ENCODE measurements around the gene ARSG.

DNA sequence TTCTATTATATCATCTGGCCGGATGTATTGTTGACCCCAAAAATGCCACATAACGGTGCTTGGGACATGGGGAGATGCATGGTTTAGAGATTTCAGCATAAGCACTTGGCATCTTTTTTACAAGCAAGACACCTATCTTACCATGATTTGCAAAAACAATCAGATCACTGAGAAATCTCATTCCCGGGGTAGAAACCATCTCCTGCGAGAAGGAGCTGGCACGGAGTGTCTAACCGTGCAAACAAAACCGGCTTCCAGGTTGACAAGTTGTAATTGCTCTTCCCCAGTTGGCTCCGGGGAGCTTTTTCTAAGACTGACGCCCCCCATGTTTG lies 1.4 kb upstream of the ARSG start:
- TF ChIP-seq ZNF548 (tag by site-specific recombination; IDR thresholded peaks at IDR 0.05) (no peak), MYNN (tag by site-specific recombination; IDR thresholded peaks at IDR 0.05; ENCODE audit: borderline replicate concordance) (no peak), PRDM1 (tag by site-specific recombination; IDR thresholded peaks at IDR 0.05) (no peak), GLI4 (tag by site-specific recombination; IDR thresholded peaks at IDR 0.05) (no peak), ZNF76 (tag by site-specific recombination; IDR thresholded peaks at IDR 0.05; ENCODE audit: borderline replicate concordance, low read depth) (no peak), ZNF571 (tag by site-specific recombination; IDR thresholded peaks at IDR 0.05) (no peak), ZFP37 (tag by site-specific recombination; IDR thresholded peaks at IDR 0.05) (no peak), KLF16 (tag by site-specific recombination; IDR thresholded peaks at IDR 0.05) (no peak), ZNF24 (tag by site-specific recombination; IDR thresholded peaks at IDR 0.05) (no peak)
- TF ChIP-seq, protein P1, sequence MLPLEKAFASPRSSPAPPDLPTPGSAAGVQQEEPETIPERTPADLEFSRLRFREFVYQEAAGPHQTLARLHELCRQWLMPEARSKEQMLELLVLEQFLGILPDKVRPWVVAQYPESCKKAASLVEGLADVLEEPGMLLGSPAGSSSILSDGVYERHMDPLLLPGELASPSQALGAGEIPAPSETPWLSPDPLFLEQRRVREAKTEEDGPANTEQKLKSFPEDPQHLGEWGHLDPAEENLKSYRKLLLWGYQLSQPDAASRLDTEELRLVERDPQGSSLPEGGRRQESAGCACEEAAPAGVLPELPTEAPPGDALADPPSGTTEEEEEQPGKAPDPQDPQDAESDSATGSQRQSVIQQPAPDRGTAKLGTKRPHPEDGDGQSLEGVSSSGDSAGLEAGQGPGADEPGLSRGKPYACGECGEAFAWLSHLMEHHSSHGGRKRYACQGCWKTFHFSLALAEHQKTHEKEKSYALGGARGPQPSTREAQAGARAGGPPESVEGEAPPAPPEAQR (tag by site-specific recombination; IDR thresholded peaks at IDR 0.05), result no peak
- TF ChIP-seq, protein P2, sequence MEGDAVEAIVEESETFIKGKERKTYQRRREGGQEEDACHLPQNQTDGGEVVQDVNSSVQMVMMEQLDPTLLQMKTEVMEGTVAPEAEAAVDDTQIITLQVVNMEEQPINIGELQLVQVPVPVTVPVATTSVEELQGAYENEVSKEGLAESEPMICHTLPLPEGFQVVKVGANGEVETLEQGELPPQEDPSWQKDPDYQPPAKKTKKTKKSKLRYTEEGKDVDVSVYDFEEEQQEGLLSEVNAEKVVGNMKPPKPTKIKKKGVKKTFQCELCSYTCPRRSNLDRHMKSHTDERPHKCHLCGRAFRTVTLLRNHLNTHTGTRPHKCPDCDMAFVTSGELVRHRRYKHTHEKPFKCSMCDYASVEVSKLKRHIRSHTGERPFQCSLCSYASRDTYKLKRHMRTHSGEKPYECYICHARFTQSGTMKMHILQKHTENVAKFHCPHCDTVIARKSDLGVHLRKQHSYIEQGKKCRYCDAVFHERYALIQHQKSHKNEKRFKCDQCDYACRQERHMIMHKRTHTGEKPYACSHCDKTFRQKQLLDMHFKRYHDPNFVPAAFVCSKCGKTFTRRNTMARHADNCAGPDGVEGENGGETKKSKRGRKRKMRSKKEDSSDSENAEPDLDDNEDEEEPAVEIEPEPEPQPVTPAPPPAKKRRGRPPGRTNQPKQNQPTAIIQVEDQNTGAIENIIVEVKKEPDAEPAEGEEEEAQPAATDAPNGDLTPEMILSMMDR (tag by site-specific recombination; IDR thresholded peaks at IDR 0.05), result no peak
- TF ChIP-seq, protein P3, sequence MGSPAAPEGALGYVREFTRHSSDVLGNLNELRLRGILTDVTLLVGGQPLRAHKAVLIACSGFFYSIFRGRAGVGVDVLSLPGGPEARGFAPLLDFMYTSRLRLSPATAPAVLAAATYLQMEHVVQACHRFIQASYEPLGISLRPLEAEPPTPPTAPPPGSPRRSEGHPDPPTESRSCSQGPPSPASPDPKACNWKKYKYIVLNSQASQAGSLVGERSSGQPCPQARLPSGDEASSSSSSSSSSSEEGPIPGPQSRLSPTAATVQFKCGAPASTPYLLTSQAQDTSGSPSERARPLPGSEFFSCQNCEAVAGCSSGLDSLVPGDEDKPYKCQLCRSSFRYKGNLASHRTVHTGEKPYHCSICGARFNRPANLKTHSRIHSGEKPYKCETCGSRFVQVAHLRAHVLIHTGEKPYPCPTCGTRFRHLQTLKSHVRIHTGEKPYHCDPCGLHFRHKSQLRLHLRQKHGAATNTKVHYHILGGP (tag by site-specific recombination; IDR thresholded peaks at IDR 0.05), result no peak
- TF ChIP-seq, protein P4, sequence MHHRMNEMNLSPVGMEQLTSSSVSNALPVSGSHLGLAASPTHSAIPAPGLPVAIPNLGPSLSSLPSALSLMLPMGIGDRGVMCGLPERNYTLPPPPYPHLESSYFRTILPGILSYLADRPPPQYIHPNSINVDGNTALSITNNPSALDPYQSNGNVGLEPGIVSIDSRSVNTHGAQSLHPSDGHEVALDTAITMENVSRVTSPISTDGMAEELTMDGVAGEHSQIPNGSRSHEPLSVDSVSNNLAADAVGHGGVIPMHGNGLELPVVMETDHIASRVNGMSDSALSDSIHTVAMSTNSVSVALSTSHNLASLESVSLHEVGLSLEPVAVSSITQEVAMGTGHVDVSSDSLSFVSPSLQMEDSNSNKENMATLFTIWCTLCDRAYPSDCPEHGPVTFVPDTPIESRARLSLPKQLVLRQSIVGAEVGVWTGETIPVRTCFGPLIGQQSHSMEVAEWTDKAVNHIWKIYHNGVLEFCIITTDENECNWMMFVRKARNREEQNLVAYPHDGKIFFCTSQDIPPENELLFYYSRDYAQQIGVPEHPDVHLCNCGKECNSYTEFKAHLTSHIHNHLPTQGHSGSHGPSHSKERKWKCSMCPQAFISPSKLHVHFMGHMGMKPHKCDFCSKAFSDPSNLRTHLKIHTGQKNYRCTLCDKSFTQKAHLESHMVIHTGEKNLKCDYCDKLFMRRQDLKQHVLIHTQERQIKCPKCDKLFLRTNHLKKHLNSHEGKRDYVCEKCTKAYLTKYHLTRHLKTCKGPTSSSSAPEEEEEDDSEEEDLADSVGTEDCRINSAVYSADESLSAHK (tag by site-specific recombination; IDR thresholded peaks at IDR 0.05), result no peak
